ENCODE measurements around the gene LGR5. TPM values are rescaled to one million over a fixed set of nuclear protein-coding genes. Genes with fewer than 3 reads are reported as not detected.

Gene LGR5
- total and polyA plus RNA-seq, 2 donors (not counting 3 experiments of a cell fraction or from before 2014, with no cell fraction given): not detected

GRCh38 chr12:71536279-71536938 lies 96.8 kb downstream of the LGR5 start:
- ChIA-PET POLR2A (no interaction called here), CTCF (no interaction called here)
- no peak for DNase-seq (ENCODE audit: low read depth, low spot score)
- no peaks in the 10 kb centered on the region for H4K20me1 ChIP-seq (replicated peaks; ENCODE audit: control insufficient read depth, extremely low read depth, insufficient read depth, low read length)
- no TSS peak for BruUV-seq (replicated peaks)
- H2AFZ ChIP-seq (ENCODE audit: low read depth, low read length): no peak overlapping the region
- H3K27me3 ChIP-seq (ENCODE audit: control insufficient read depth in 2 of 2, insufficient read depth in 2 of 2, low read length in 2 of 2): peaks cover 0 to under 1% of the 10 kb centered on the region in 2 experiments
- H3K4me1 ChIP-seq (ENCODE audit: control insufficient read depth, extremely low read depth, insufficient read depth, low read length): no peaks in the 10 kb centered on the region
- H3K36me3 ChIP-seq (ENCODE audit: control insufficient read depth in 2 of 2, extremely low read depth in 1 of 2, insufficient read depth in 2 of 2, low read length in 2 of 2): no peaks in the 10 kb centered on the region
- H3K9me1 ChIP-seq (replicated peaks; ENCODE audit: control insufficient read depth, extremely low read depth, insufficient read depth, low read length): no peaks in the 10 kb centered on the region
- no peaks in the 10 kb centered on the region for H3K9me3 ChIP-seq (replicated peaks; ENCODE audit: control insufficient read depth, insufficient read depth, low read length)
- intact Hi-C loops (cut with micrococcal nuclease) (no loop called here), dilution Hi-C loops (cut with MboI; ENCODE audit: extremely low pct_ligation_motif_present, low sequenced_read_pairs) (no loop called here)
- no peak overlapping the region for H3K9ac ChIP-seq (replicated peaks; ENCODE audit: extremely low read depth, insufficient read depth, low read length)
- no peak for FAIRE-seq
- H3K27ac ChIP-seq (ENCODE audit: insufficient read depth, low read depth, low read length): no peak overlapping the region
- no peak overlapping the region for H3K4me3 ChIP-seq (replicated peaks in 1 of 3; ENCODE audit: insufficient read depth in 1 of 3, low read depth in 1 of 3, low read length in 3 of 3)
- H3K79me2 ChIP-seq (ENCODE audit: control insufficient read depth, insufficient read depth, low read length): no peaks in the 10 kb centered on the region
- TF ChIP-seq JUN (IDR thresholded peaks at IDR 0.05; ENCODE audit: borderline replicate concordance, insufficient read depth, insufficient read length, low read depth) (no peak), MYC (IDR thresholded peaks at IDR 0.05; ENCODE audit: low read depth, low read length) (no peak), POLR2A (IDR thresholded peaks at IDR 0.05; ENCODE audit: low read depth, low read length) (no peak)
- H3K4me2 ChIP-seq (ENCODE audit: insufficient read depth, low read length): no peak overlapping the region

DNA sequence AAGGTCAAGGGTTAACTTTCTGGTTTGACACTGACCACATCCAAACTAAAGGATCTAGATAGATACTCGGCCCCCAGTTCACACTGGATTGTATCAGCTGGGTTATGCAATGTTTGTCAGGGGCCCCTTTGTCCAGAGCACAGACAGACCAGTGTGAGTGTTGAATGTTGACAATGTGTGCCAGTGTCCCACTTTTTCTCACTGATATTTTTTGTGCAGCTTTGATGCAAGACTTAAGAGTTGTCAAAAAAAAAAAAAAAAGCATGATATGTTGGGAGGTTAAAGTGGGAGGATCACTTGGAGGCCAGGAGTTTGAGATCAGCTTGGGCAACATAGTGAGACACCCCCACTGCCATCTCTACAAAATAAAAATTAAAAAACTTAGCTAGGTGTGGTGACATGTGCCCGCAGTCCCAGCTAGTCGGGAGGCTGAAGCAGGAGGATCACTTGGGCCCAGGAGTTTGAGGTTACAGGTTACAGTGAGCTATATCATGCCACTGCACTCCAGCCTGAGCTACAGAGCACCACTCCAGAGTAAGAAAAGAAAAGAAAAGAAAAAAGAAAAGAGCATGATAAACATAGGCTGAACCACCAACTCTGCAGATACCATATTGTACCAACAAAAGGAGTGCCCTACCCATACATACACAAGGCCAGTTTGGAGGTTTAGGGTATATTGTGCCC lies 97.5 kb downstream of the LGR5 start:
- no peaks in the 10 kb centered on the region for H4K20me1 ChIP-seq (replicated peaks; ENCODE audit: control insufficient read depth, extremely low read depth, insufficient read depth, low read length)
- no peak overlapping the region for H3K4me3 ChIP-seq (replicated peaks in 1 of 3; ENCODE audit: insufficient read depth in 1 of 3, low read depth in 1 of 3, low read length in 3 of 3)
- peaks cover 0 to 2% of the 10 kb centered on the region in 2 experiments for H3K27me3 ChIP-seq (ENCODE audit: control insufficient read depth in 2 of 2, insufficient read depth in 2 of 2, low read length in 2 of 2)
- no peak for FAIRE-seq
- H3K79me2 ChIP-seq (ENCODE audit: control insufficient read depth, insufficient read depth, low read length): no peaks in the 10 kb centered on the region
- H3K4me2 ChIP-seq (ENCODE audit: insufficient read depth, low read length): no peak overlapping the region
- no peak for DNase-seq (ENCODE audit: low read depth, low spot score)
- ChIA-PET POLR2A (no interaction called here), CTCF (no interaction called here)
- no peaks in the 10 kb centered on the region for H3K36me3 ChIP-seq (ENCODE audit: control insufficient read depth in 2 of 2, extremely low read depth in 1 of 2, insufficient read depth in 2 of 2, low read length in 2 of 2)
- H2AFZ ChIP-seq (ENCODE audit: low read depth, low read length): no peak overlapping the region
- no peak overlapping the region for H3K9ac ChIP-seq (replicated peaks; ENCODE audit: extremely low read depth, insufficient read depth, low read length)
- dilution Hi-C loops (cut with MboI; ENCODE audit: extremely low pct_ligation_motif_present, low sequenced_read_pairs): no loop called here
- H3K9me1 ChIP-seq (replicated peaks; ENCODE audit: control insufficient read depth, extremely low read depth, insufficient read depth, low read length): no peaks in the 10 kb centered on the region
- no peaks in the 10 kb centered on the region for H3K4me1 ChIP-seq (ENCODE audit: control insufficient read depth, extremely low read depth, insufficient read depth, low read length)
- H3K9me3 ChIP-seq (replicated peaks; ENCODE audit: control insufficient read depth, insufficient read depth, low read length): no peaks in the 10 kb centered on the region
- intact Hi-C loops (cut with micrococcal nuclease): no loop called here
- no peak for TF ChIP-seq FOS (IDR thresholded peaks at IDR 0.05; ENCODE audit: borderline replicate concordance, insufficient read depth, low read length)
- TF ChIP-seq GATA2 (IDR thresholded peaks at IDR 0.05; ENCODE audit: insufficient read depth, insufficient read length, low read depth, low read length): no peak
- no peak for TF ChIP-seq CTCF (IDR thresholded peaks at IDR 0.05; ENCODE audit: extremely low read depth in 1 of 2, insufficient read depth in 1 of 2, low read depth in 1 of 2, low read length in 2 of 2)
- TF ChIP-seq MYC (IDR thresholded peaks at IDR 0.05; ENCODE audit: low read depth, low read length): no peak
- TF ChIP-seq JUN (IDR thresholded peaks at IDR 0.05; ENCODE audit: borderline replicate concordance, insufficient read depth, insufficient read length, low read depth): no peak
- no peak for TF ChIP-seq EZH2 (IDR thresholded peaks at IDR 0.05; ENCODE audit: borderline replicate concordance, low read depth, low read length, severe bottlenecking)
- no peak for TF ChIP-seq MAX (IDR thresholded peaks at IDR 0.05; ENCODE audit: insufficient read depth, insufficient read length)
- no peak for TF ChIP-seq POLR2A (IDR thresholded peaks at IDR 0.05; ENCODE audit: low read depth, low read length)
- no peak for TF ChIP-seq POLR2AphosphoS5 (IDR thresholded peaks at IDR 0.05; ENCODE audit: insufficient read depth, low read depth, low read length)
- BruUV-seq (replicated peaks): no TSS peak
- H3K27ac ChIP-seq (ENCODE audit: insufficient read depth, low read depth, low read length): no peak overlapping the region

Measured in endothelial cell of umbilical vein (primary cell).